IPS-15b (cell line): ENCODE data around the gene PAQR5.
"Not testable (repeated sequence)": the region's sequence is repeated elsewhere in the genome, so short reads cannot be mapped to it uniquely, and the experiment has no call there.

Experiments used
- H3K27me3 ChIP-seq: one replicate; pipeline ENCODE4 v1.6.1; 2013; ENCODE audit warnings: low read length; ENCODE audit not compliant: control insufficient read depth, insufficient read depth
- H3K36me3 ChIP-seq: one replicate; pipeline ENCODE4 v1.6.1; 2013; ENCODE audit warnings: low read length; ENCODE audit not compliant: control insufficient read depth, insufficient read depth
- H3K4me1 ChIP-seq: one replicate; pipeline ENCODE4 v1.6.1; 2013; ENCODE audit warnings: mild to moderate bottlenecking, low read length; ENCODE audit not compliant: control insufficient read depth, insufficient read depth
- H3K4me3 ChIP-seq: one replicate; pipeline ENCODE4 v1.5.1; 2013; ENCODE audit warnings: low read depth, low read length
- H3K9ac ChIP-seq: one replicate; pipeline ENCODE4 v1.6.1; 2013; ENCODE audit warnings: low read depth, mild to moderate bottlenecking, low read length
- H3K9me3 ChIP-seq: one replicate; pipeline ENCODE4 v1.6.1; 2013; ENCODE audit warnings: mild to moderate bottlenecking, low read length; ENCODE audit not compliant: control insufficient read depth, insufficient read depth

The PAQR5 gene

DNA sequence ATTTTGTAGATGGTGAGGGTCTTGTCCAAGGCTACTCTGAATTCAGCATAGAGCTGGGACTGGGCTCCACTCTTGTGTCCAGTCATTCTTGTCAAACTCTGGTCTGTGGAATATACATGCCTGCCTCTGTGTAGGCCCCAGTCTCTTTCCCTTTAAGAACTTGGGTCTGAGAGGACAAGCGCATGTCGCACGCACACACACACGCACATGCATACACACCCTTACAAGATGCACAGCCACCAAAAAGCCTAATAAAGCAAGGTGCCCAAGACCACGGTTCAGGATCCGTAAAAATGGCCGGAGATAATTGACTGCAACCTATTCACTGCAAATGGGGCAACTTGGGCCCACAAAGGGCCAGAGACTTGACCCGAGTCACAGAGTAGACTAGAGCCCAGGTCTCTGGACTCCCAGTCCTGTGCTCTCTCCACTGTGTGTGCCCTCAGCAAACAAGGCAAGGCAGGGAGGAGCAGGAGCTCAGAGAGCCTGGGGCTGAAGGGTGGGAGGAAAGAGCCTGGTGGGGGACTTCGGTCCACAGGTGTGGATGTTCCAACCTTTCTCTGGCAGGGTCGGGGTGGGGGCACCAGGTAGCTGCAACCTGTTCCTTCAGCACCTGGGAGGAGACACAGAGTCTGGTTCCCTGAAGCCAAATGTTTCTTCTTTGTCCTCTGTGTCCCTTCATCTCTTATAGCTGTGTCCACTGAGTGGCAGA is 914 bp upstream of the PAQR5 start:
- Histone ChIP-seq H3K9ac (no peak overlapping the region), H3K36me3 (no peaks in the 10 kb centered on the region), H3K27me3 (peaks cover 35% of the 10 kb centered on the region), H3K9me3 (no peaks in the 10 kb centered on the region), H3K4me1 (no peaks in the 10 kb centered on the region), H3K4me3 (peak overlapping the region; percentile 58)

DNA sequence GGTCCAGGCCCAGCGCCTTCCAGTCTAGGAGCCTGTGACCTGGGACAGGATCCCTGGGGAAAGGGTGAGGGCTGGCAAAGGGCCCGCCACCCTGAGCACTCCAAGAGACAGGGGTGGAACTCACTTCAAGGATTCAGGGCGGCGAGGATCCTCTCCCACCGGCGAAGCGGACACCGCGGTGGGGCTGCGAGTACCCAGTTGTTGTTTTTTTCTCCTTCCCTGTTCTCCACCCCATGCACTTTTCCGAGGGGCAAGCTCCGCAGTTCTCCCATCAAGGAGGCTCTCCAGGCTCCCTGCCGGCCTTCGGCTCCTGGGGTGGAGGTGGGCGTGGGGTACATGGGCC is 387 bp upstream of the PAQR5 start:
- peak overlapping the region; percentile 58 for H3K4me3 ChIP-seq
- H3K27me3 ChIP-seq, result peaks cover 35% of the 10 kb centered on the region
- H3K9ac ChIP-seq, result peak overlapping the region; percentile 37
- no peaks in the 10 kb centered on the region for H3K9me3 ChIP-seq
- H3K36me3 ChIP-seq, result no peaks in the 10 kb centered on the region
- no peaks in the 10 kb centered on the region for H3K4me1 ChIP-seq

DNA sequence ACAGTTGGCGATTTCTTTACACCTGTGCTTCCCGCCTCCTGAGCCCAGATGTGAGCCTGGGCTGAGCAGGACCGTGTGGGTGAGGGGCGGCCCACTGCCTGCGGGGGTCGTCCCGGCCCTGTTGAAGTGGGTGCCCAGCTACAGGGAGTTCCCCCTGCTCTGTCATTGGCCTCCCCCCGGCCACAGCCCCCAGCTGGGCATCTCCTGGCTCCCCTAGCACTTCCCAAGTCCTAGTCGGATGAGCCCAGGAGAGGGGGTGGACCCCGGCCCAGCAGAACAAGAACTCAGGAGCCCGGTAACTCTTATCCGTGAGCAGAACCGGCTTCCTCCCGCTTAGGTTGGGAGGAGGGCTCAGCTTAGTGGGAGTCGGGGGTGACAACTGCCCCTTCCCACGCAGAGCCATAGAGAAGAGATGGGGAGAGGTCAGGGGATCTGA is 757 bp downstream of the PAQR5 start:
- Histone ChIP-seq H3K9ac (no peak overlapping the region), H3K4me3 (peak overlapping the region; percentile 58)

DNA sequence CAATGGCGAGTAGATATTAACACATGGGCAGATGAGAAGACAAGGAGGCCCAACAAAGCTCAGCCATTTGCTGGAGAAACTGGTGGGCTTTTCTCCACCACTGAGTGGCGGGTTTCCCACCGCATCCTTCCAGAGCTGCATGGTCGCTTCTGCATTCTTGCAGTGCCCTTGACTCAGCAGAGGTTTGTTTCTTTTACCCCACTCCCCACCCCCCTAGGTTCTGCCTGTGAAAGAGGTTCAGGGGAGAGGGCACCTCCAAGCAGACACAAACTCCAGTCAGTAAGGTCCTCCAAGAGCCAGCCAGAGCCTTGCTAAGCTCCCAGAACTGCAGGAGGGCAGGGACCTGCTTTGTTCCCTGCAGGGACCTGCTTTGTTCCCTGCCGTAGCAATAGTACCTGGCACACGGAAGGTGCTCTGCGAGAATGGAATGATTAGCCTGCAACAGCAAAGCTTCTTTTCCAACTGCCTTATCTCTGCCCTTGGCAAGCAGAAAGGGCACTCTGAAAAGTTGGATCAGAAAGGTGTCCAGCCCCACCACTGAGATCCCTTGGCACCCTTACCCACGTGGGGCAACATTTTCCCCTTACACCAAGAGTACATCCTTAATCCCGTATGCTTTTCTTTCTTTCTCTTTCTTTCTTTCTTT is 1.4 kb downstream of the PAQR5 start:
- H3K4me1 ChIP-seq, result no peaks in the 10 kb centered on the region
- no peak overlapping the region for H3K9ac ChIP-seq
- no peaks in the 10 kb centered on the region for H3K9me3 ChIP-seq
- peaks cover 3% of the 10 kb centered on the region for H3K36me3 ChIP-seq
- peak overlapping the region; percentile 58 for H3K4me3 ChIP-seq
- peaks cover 33% of the 10 kb centered on the region for H3K27me3 ChIP-seq

More for the DNA sequence above, 757 bp downstream of the PAQR5 start:
- peaks cover 35% of the 10 kb centered on the region for H3K27me3 ChIP-seq
- H3K9me3 ChIP-seq, result no peaks in the 10 kb centered on the region
- H3K4me1 ChIP-seq, result no peaks in the 10 kb centered on the region
- no peaks in the 10 kb centered on the region for H3K36me3 ChIP-seq

DNA sequence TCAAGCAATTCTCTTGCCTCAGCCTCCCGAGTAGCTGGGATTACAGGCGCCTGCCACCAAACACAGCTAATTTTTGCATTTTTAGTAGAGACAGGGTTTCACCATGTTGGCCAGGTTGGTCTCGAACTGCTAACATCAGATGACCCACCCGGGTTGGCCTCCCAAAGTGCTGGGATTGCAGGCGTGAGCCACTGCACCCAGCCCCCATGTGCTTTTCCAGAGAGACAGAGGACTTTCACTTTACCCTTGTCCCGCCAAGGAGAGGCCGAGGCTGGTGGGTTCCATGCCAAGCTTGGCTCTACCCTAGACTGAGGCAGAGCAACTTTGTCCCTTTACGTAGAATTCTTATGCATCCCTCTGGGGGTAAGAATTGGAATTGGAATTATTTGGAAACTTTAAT is 2.4 kb downstream of the PAQR5 start:
- not testable (repeated sequence) for H3K4me1 ChIP-seq, H3K4me3 ChIP-seq, H3K9me3 ChIP-seq, H3K36me3 ChIP-seq, H3K9ac ChIP-seq
- H3K27me3 ChIP-seq, result peaks cover 33% of the 10 kb centered on the region

DNA sequence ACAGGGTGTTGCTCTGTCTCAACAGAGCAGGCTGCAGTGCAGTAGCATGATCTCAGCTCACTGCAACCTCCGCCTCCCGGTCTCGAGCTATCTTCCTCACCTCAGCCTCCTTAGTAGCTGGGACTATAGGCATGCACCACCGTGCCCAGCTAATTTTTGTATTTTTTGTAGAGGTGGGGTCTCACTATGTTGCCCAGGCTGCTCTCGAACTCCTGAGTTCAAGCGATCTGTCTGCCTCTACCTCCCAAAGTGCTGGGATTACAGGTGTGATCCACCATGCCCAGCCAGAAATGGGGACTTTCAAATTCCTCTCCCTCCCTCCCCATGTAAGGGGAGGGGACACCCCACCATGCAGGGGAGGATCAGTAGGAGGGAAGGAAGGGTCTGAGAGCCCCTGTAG is 3.4 kb downstream of the PAQR5 start:
- H3K27me3 ChIP-seq, result peaks cover 30% of the 10 kb centered on the region
- not testable (repeated sequence) for H3K4me3 ChIP-seq, H3K36me3 ChIP-seq, H3K9ac ChIP-seq, H3K9me3 ChIP-seq, H3K4me1 ChIP-seq

DNA sequence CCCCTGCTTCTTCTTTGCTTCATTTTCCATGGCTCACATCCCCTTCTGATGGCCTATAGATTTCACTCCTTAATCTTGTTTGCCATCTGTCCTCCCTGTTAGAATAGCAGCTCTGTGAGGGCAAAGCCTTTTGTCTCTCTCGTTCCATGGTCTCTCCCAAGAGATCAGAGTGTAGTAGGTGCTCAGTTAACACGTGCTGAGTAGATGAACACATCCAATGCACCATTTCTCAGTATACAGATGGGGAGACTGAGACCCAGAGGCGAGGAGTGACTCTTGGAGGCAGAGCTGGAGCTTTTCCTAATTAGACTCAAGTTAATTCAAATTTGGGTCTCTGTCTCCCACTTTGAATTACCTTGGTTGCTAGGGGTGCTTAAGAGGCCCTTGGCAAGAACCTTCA is 4.2 kb downstream of the PAQR5 start:
- Histone ChIP-seq H3K36me3 (peaks cover 3% of the 10 kb centered on the region), H3K9me3 (no peaks in the 10 kb centered on the region), H3K9ac (no peak overlapping the region), H3K4me3 (no peak overlapping the region), H3K27me3 (peaks cover 22% of the 10 kb centered on the region), H3K4me1 (peaks cover 3% of the 10 kb centered on the region)

DNA sequence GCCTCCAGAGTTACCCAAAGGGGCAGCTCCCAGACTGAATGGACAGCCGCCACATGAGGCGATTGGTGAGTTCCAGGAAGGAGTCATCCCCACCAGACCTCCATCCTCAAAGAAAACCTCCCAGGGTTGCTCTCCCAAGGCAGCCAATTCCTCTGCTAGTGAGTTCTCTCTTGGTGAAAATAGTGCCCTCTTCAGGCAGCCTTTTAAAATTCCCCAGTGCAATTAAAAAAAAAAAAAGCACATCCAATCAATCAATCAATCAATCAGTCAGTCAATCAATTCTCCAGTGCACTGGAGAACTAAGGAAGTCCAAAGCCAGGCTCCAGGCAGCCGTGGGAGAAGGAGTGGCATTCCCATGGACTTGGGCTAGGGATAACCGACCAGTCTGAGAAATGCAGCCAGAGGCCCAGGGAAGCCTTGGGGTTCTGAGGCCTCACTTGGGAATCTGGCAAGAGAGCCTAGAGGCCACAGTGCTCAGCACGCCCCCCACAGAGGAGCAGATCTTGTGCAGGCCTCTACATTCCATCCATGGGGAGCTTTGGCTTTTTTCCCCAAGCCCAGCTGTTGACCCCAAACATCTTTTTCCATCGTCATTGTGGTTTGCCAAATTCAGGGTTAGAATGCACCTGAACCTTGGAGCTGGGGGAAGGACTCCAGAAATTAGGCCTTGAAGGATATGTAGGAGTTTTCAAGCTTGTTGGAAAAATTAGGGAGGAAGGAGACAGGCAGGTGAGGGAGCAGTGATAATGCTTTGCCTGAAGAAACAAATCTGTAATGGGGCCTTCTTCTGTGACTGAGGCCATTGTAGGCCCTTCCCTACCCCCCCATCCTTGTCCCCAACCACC is 4.8 kb downstream of the PAQR5 start:
- Histone ChIP-seq H3K4me1 (peaks cover 3% of the 10 kb centered on the region), H3K36me3 (peaks cover 3% of the 10 kb centered on the region), H3K27me3 (peaks cover 16% of the 10 kb centered on the region), H3K4me3 (no peak overlapping the region), H3K9ac (no peak overlapping the region), H3K9me3 (no peaks in the 10 kb centered on the region)

DNA sequence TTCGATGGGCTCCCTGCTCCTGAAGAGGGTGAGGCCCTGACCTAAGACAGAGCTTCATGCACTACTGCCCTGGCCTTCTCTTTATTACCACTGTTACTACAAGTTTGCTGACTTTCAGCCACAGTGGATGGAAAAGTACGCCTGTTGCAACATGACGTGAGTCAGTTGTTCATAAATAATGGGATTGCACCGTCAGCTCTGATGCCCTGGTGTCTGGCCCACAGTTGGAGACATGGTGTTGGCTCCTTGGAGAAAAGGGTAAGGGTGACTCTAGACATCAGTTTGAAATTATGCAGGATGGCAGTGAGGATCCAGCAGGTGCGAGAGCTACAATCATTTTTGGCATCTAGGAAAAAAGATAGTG is 5.5 kb downstream of the PAQR5 start:
- Histone ChIP-seq H3K4me3 (no peak overlapping the region), H3K9ac (no peak overlapping the region), H3K27me3 (peaks cover 16% of the 10 kb centered on the region), H3K36me3 (peaks cover 3% of the 10 kb centered on the region), H3K9me3 (no peaks in the 10 kb centered on the region), H3K4me1 (peaks cover 3% of the 10 kb centered on the region)

DNA sequence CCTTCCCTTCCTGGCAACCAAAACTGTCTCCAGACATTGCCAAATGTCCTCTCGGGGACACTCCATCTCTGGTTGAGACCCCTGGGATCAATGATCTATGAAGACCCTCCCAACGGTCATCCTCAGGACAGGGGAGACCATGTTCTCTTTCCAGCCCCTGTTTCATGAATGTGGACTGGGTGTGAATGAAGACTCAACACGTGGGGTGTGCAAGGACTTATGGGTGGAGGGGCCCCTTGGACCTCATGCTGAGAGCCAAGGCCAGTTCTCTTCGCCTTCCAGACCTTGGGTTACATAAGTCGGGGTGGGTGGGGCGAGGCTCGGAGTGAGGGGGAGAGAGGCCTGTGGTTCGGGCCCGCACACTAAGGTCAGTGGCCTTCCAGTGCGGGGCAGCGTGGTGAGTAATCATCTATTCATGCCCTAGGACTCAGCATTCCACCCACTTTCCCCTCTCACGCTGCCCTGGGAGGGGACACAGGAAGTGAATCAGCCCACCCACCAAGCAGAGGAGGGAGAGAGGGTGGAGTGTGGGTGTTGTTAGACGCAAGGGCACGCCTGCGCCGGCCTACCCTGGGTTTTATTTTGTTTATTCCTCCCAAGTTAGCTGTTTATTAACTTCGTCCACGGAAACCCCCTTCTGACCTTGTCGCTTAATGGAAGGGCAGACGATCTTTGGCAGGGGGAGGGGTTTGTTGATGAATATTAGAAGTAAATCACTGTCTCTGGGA is 6.7 kb downstream of the PAQR5 start:
- Histone ChIP-seq H3K27me3 (peaks cover 5% of the 10 kb centered on the region), H3K9me3 (no peaks in the 10 kb centered on the region), H3K4me1 (peaks cover 3% of the 10 kb centered on the region), H3K9ac (no peak overlapping the region), H3K36me3 (peaks cover 3% of the 10 kb centered on the region), H3K4me3 (no peak overlapping the region)

DNA sequence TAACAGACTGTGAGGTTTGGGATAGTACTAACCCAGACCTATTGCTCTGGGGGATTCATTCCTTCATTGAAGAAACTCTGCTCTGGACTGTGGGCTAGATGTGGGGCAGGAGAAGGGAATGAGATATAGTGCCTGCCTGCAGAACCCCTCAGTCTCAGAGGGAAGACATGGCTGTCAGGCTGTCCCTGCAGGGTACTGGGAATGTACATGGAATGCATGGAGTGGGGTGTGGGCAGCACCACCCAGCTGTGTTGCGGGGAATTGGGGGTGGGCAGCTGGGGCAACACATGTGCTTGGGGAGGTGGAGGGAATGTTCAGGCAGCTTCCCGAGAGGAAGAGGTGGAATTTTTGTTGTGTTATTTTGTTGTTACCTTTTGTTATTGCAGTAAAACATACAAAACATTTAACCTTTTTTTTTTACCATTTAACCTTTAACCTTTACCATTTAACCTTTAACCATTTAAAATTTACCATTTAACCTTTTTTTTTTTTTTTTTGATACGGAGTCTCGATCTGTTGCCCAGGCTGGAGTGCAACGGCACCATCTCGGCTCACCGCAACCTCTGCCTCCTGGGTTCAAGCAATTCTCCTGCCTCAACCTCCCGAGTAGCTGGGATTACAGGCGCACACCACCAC is 7.3 kb downstream of the PAQR5 start:
- H3K9me3 ChIP-seq, result no peaks in the 10 kb centered on the region
- no peak overlapping the region for H3K9ac ChIP-seq
- peaks cover 3% of the 10 kb centered on the region for H3K4me1 ChIP-seq
- peaks cover 5% of the 10 kb centered on the region for H3K27me3 ChIP-seq
- peaks cover 3% of the 10 kb centered on the region for H3K36me3 ChIP-seq
- no peak overlapping the region for H3K4me3 ChIP-seq
